ENCODE results near the gene PHF10.
"Not testable (repeated sequence)": the region's sequence is repeated elsewhere in the genome, so short reads cannot be mapped to it uniquely, and the experiment has no call there.

Gene PHF10

DNA sequence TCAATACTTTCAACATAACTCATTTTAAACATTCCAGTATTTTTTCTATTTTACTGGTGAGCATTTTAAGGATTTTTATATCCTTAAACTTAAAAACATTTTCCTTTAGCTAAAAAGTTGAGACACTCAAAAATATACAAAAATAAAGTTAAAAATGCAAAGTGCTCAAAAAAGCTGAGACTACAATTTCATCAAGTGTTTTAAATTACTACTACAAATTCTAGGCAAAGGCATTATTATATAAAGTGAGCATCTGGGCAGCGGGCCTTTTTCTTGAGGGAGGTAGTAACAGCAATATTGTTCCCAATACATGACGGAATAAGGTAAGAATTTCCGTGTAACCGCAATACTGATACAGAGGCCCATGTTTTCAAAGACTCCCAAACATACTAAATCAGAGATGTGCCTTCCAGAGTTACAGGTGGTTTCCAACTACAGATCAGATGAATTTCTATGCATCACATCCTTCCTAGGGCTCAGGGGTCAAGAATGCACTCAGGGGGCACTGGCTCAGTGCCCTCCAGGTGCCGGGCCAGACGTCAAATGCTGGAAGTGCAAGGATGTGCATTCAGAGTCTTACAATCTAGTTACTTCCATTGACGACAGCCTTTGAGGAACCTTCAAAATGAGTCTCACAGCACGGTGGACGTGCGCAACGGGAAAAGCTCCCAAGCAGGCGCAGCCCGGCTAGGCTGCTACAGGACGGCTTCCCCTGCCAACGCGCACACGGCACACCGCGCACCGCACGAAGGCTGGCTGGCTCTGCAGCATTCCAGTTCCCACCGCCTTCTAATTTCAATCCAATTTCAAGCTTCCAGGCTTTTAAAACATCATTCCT is 1.7 kb downstream of the PHF10 start:
- DNase-seq = peak; percentile 50

DNA sequence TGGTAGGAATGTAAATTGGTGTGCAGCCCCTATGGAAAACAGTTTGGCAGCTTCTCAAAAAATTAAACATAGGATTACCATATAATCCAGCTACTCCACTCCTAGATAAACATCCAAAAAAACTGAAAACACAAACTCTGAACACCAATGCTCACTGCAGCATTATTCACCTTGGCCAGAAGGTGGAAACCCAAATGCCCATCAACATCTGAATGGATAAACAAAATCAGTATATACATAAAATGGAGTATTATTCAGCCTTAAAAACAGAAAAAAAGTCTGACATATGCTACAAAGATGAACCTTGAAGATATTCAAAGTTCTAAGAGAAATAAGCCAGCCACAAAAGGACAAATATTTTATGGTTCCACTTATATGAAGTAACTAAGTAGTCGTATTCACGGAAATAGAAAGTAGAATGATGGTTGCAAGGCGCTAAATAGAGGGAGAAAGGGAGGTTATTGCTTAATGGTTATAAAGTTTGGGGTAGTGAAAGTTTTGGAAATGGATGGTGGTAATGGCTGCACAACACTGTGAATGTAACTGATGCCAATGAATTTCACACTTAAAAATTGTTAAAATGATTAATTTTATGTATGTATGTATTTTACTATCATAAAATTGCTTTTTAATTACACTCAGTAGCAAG is 4.0 kb downstream of the PHF10 start:
- DNase-seq = no peak

DNA sequence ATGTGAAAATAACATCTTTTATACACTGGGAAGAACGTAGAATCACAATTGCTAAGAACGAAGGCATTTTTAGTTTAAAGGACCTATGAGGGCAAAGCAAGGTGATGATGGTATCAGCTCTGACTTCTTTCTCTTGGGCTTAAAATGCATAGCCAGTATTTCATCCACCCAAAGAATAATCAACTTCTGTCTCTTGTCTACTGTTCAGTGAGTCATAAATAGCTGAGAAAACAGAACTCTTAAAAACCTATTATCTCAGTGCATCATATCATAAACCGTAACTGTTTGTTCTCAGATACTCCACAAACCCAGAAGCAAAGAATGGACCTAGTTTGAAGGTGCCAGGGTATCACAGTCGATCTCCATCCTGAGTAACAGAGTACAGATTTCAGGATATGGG is 5.2 kb downstream of the PHF10 start:
- no peak for DNase-seq

DNA sequence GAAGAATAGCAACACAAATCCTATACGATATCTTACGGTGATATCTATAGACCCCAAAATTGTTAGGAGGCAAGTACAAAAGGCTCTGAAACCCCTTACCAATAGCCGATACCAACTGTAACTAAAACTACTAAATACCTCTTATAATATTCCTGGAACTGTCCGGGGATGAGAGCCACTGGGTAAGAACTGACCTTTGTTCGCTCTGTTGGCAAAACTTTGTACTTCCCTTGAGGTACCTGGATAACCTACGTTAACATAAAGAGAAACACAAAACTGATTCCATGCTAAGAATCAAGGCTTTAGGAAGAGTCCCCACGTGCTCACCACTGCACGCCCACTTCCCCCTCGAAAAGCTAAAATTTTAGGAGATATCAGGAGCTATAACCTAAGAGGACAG is 9.7 kb downstream of the PHF10 start:
- DNase-seq = no peak

DNA sequence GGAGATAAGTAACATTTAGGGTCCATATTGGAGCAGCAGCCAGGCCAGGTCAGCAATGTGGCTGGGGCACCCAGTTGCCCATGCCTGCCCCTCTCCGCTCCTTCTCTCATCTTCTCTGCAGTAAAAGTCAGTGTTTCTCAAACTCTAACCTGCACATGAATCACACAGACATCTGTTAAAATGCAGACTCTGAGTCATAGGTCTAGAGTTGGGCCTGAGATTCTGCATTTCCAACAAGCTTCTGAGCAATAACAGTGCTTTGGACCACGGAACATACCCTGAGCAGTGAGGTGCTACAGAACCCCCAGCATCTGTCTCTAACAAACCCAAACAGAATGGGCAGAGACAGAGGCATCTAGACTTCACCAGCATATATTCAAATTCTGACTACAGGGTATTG is 10.1 kb downstream of the PHF10 start:
- DNase-seq = no peak

DNA sequence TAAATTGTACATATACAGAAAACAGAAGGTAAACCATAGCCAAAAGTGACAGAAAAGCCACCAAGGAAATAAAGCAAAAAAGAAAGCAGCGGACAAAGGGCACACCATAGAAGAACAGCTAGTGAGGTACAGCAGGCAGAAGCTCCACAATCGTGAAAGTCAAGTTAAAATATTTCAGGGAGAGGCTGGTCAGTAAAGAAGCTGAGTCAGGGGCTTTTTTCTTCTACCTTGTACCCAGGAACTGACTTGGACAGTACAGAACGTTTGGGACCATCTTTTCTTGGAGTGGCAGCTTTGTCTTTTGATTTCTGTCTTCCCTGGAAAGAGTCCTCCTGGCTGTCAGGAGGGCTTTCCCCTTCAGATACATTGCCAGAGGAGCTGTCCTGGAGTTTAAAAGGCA is 14.3 kb downstream of the PHF10 start:
- DNase-seq = no peak

DNA sequence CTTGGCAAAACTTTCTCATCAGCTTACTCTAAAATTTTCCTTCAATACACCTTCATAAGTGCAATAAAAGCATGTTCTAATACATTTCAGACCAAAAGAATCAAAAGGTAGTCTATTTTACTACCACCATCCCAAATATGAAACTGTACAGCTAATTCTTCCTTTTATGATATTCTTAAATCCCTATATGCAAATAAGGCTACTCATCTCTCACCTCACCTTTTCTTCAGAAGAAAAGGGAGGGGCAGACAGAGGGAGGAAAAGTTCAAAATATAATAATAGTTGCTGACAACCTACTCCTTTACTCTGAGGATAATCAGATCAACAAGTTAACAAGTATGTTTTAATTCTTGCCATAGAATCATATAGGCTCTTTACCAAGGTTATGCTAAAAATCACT is 15.0 kb downstream of the PHF10 start:
- no peak for DNase-seq

DNA sequence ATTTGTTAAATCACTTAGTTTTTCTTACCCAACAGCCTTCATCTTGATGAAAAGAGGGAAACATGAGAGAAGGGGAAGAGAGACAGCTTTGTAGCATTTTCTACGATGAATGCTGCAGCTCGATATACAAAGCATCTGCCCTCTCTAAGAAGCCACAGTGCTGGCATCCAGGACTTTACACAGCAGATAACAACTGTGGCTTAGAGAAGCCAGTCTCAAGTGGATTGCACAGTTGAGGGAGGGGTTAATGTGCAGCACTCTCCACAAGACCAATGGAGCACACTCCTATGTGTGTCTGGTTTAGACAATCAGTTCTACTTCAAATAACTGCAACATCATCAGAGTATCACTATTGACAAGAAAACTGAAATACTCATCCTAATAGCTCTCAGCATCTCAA is 16.5 kb downstream of the PHF10 start:
- no peak for DNase-seq

DNA sequence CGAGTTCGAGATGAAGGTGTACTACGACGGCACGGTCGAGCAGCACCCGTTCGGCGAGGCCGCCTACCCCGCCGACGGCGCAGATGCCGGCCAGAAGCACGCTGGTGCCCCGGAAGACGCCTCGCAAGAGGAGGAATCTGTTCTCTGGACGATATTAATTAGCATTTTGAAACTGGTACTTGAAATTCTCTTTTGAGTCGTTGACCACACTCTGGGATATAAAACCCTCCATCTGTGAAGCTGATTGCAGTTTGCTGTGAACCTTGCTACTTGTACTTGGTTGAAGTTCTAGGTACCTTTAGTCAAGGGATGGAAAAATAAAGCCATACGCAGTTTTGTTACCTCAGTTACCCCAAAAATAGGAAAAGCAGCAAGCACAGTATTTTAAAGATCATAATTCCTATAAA is 21.5 kb downstream of the PHF10 start:
- DNase-seq = no peak

DNA sequence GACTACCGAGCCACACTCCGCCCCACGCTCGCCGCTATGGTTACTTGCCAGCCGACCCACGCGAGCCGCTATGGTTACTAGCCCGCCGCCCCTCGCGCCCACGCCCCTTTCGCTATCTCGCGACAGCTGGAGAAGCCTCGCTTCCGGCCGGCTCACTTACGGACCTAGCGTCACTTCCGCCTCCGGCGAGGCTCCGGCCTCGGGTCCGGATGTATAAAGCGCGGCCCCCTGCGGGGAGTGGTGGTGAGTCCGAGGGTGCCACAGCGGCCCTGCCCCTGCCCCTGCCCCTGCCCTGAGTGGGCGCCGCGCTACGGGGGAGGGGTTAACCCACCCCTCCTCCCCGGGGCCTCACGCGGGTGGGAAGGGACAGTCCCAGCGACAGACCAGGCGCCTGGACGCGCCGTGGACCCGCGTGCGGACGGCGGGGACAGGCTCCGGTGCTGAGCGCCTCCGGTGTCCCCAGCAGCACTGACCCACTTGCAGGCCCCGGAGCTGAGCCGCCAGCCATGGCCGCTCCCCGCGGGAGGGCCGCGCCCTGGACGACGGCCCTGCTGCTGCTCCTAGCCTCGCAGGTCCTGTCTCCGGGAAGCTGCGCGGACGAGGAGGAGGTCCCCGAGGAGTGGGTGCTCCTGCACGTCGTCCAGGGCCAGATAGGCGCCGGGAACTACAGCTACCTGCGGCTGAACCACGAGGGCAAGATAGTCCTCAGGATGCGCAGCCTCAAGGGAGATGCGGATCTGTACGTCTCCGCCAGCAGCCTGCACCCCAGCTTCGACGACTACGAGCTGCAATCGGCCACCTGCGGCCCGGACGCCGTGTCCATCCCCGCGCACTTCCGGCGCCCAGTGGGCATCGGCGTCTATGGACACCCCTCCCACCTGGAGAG is 22.1 kb downstream of the PHF10 start, which contains the start of the genes C6orf120 and WDR27:
Gene C6orf120 (plus strand): TSS at position 173 of the 886 bp plus-strand sequence. CDS start 334 bp downstream, at position 507.
Gene WDR27 (minus strand): TSS at position 76 of the 886 bp plus-strand sequence. CDS start 13,024 bp downstream, outside the sequence.
- peak; percentile 93 for DNase-seq

DNA sequence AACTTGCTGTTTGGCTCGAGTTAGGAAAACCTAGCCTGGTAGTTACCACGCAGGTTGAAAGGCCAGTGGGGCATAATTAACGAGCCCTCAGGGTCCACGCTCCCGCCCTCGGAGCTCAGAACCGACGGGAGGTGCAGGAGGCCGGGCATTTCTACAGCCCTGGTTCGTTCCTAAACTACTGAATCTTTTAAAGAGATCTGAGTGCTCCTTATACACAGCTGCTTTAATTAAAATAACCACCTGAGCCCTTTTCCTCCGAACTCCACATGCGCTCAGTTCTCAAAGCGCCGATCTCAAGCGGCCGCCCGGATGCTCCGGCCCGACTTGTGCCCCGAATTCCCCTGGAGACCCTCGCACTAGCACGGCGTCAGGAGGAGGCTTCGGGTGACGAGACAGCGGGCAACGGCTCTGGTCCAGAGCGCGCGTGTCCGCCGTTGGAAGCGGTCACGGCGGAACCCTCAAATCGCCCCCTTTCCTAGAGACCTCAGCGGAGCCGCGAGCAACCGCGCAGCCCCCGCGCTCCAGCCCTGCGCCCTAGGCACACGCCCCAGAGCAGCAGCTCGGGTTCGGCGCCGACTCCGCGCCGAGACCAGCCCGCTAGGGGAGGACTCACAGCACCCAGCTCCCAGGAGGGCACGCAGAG is 22.9 kb downstream of the PHF10 start:
- no peak for DNase-seq

DNA sequence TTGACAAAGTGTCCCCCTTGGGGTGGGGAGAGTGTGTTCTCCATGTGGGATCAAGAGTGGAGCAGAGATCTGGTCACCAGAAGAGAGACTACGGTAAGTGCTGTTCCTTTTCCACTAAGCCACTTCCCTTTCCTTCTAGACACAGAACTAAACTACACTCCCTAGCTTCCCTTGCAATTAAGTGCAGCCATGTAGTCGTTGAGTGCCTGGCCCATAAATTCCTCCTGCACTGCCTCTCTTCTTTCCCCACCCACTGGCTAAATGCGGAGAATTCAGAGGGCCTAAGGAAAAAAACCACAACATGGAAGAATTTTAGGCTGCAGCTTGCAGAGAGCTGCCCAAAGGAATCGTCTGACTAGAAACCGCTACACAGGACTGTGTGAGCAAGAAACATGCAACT is 24.0 kb downstream of the PHF10 start:
- DNase-seq = no peak

DNA sequence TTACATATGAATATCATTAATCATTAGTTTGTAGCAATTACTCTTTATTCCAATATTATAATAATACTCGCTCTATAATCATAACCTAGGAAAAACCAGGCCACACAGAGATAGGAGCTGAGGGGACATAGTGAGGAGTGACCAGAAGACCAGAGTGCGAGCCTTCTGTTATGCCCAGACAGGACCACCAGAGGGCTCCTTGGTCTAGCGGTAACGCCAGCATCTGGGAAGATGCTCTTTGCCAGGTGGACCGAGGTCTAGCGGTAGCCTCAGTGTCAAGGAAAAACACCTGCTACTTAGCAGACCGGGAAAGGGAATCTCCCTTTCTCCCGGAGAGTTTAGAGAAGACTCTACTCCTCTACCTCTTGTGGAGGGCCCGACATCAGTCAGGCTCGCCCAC is 27.2 kb downstream of the PHF10 start:
- DNase-seq = not testable (repeated sequence)

DNA sequence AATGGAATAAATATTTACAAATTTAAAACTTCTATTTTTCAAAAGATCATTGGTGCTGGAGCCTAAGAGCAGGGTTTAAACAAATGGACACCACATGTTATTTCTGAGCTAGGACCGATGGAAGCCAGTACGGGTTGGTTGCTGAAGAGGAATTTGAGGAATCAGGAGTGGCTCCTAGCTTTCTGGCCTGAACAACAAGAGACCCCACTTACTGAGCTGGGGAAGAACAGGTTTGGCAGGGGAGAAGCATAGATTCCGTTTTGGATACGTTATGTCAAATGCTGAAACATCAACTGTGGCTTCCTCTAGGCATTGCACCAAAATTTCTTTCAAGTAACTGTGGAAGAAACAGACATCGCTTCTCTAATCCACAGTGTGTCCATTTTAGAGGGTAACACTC is 29.2 kb downstream of the PHF10 start:
- DNase-seq = no peak

DNA sequence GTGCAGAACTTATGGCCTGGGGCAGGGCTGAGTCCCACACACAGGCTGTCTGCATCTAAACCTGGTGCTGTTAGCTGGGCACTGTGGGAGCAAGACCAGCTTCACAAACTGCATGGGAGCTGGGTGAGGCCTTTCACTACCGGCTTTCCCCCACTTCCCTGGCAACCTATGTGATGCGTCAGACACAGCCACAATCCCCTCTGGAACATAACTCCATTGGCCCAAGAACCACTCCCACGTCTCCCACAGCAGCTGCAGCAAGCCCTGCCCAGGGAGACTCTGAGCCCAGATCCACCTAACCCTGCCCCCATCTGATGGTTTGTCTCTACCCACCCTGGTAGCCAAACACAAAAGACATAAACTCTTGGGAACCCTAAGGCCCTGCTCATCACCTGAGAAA is 31.8 kb downstream of the PHF10 start:
- no peak for DNase-seq

DNA sequence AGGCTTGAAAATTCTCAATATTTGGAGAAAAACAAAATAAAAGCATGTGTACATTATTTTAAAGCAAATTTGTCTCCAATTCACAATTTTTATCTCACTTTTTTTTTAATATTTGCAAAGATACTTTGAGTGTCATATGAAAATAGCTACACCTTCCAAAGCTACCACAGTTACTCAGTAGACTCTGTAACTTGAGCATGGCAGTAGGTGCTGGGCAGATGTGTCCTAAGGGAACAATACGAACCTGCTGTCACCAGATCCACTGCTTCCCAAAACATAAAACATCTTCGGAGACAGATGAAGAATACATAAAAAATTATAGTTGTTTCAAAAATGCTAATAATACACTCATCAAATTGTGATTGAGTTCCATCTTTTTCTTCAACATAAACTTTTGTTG is 33.0 kb downstream of the PHF10 start:
- no peak for DNase-seq

DNA sequence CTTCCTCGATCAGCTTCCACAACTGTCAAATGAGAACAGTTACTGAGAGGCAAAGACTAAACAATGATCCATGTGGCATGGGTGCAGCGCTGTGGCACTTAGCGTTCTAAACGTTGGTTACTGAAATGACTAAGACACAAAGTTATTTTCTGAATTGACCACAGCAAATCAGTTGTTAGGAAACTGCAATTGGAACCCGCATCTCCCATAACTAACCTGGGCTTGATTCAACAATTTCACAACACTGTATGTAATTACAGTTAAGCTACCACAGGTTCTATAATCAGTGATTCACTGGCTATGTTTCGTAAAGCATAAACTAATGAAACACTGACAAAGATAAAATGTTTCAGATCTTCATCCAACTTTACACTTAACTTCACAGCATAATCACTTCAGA is 35.0 kb downstream of the PHF10 start:
- peak; percentile 92 for DNase-seq

DNA sequence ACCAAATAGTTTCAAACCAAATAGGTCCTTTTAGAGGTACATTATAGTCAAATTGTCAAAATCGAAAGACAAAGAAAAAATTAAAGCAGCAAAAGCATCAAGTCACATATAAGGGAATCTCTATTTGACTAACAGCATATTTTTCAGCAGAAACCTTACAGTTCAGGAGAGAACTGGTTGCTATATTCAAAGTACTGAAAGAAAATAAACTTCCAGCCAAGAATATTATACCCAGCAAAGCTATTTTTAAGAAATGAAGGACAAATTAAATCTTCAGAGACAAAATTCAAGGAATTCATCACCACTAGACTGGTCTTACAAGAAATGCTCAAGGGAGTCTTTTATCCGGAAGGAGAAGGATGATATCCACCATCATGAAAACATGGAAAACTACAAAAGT is 38.4 kb downstream of the PHF10 start:
- DNase-seq = no peak

DNA sequence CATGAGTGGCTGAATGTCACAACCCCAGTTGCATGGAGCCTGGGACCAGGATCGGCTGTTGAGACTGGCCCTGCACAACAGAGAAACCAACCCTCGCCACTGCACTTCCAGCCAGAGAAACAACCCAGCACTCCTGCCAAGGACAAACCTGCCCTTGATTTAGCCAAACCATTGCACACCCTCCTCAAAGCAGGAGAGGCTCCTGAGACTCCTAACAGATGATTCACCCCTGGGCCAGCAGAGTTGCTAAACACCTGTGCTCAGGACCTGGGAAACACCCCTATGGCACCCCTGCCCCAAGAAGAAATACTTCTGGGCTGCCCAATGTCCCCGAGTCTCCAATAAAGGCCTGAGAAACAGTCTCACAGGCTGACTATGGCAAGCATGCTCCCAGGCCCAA is 40.2 kb downstream of the PHF10 start:
- DNase-seq = no peak

DNA sequence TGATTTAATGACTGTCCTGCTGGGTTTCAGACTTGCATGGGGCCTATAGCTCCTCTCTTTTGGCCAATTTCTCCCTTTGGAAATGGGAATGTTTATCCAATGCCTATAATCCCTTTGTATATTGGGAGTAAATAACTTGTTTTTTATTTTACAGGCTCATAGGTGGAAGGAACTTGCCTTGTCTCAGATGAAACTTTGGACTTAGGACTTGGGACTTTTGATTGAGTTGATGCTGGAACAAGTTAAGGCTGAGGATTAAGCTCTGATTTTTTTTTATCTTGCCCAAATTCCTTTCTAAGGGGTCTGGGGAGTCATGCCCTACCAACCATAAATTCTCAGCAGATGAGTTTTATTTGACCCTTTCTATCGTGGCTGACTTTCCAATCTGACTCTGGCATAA is 46.0 kb downstream of the PHF10 start:
- DNase-seq = no peak

DNA sequence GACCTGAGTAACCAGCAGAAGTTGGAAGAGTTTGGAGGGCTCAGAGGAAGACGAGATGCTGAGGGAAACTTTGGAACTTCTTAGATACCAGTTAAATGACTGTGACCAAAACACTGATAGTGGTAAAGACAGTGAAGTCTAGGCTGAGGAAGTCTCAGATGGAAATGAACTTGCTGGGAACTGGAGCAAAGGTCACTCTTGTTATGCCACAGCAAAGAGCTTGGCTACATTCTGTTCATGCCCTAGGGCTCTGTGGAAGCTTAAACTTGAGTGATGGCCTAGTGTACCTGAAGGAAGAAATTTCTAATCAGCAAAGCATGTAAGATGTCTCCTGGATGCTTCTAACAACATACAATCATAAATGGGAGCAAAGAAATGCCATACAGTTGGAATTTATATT is 47.2 kb downstream of the PHF10 start:
- no peak for DNase-seq

DNA sequence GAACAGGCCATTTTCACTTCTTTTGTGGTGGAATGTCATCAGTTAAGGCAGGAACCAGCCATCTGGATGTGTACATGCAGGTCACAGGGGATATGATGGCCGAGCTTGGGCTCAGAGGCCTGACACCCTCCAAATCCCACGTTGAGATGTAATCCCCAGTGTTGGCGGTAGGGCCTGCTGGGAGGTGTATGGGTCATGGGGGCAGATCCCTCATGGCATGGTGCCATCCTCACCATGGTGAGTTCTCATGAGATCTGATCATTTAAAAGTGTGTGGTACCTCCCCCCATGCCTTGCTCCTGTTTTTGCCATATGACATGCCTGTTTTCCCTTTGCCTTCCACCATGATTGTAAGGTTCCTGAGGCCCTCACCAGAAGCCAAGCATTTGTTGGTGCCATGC is 49.3 kb downstream of the PHF10 start:
- no peak for DNase-seq

DNA sequence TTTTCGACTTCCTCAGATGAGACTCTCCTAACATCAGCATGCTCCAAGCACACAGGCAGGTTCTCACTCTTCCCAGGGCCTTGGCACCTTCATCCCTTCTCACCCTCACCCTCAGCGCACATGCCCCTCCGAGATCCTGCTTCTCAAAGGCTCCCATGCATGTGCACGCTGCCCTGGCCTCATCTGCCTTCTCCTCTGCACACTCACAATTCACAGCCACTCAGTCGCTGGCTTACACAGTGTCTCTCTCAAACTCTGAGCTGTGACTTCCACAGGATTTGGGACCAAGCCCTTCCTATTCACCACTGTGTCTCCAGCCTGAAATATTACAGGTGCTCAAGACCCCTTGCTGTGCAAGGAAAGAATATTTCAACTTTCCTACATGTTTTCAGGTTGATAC is 52.7 kb downstream of the PHF10 start:
- no peak for DNase-seq

All from HCEC 1CT (cell line).